GM21390 (cell line): ENCODE data around the gene SPATA3.
"Not testable (repeated sequence)": the region's sequence is repeated elsewhere in the genome, so short reads cannot be mapped to it uniquely, and the experiment has no call there.

Source experiments
- ATAC-seq: cut with Tn5 transposase; IDR thresholded peaks from one replicate; pipeline ENCODE4 v1.9.1; 2021; ENCODE audit not compliant: unreplicated experiment

The SPATA3 gene

GRCh38 chr2:231018184-231018583 is 22.3 kb downstream of the SPATA3 start:
- no peak for ATAC-seq

GRCh38 chr2:231025059-231025458 is 29.1 kb downstream of the SPATA3 start:
- not testable (repeated sequence) for ATAC-seq

GRCh38 chr2:231028889-231029288 is 33.0 kb downstream of the SPATA3 start:
- ATAC-seq, result no peak

- no peak for ATAC-seq
Measured at GRCh38 chr2:231029563-231029962, 33.6 kb downstream of the SPATA3 start.

GRCh38 chr2:231030725-231031124 is 34.8 kb downstream of the SPATA3 start:
- ATAC-seq, result no peak

GRCh38 chr2:231032575-231033140 is 36.7 kb downstream of the SPATA3 start:
- no peak for ATAC-seq

GRCh38 chr2:231033147-231034132 is 37.5 kb downstream of the SPATA3 start:
- no peak for ATAC-seq

- no peak for ATAC-seq
Measured at GRCh38 chr2:231034291-231034882, 38.5 kb downstream of the SPATA3 start.

GRCh38 chr2:231036131-231036530 is 40.2 kb downstream of the SPATA3 start:
- ATAC-seq, result no peak

GRCh38 chr2:231036578-231037106 is 40.7 kb downstream of the SPATA3 start:
- no peak for ATAC-seq

GRCh38 chr2:231037202-231037730 is 41.3 kb downstream of the SPATA3 start, which contains the start of gene C2orf72:
TSS of gene C2orf72 (plus strand) at chr2:231037523. CDS start at chr2:231037566, 43 bp downstream.
- ATAC-seq, result no peak

GRCh38 chr2:231037731-231038482 is 42.0 kb downstream of the SPATA3 start:
- no peak for ATAC-seq

- ATAC-seq, result no peak
Measured at GRCh38 chr2:231038483-231039293, 42.8 kb downstream of the SPATA3 start.

GRCh38 chr2:231039294-231039664 is 43.4 kb downstream of the SPATA3 start:
- no peak for ATAC-seq

GRCh38 chr2:231039821-231040364 is 44.0 kb downstream of the SPATA3 start:
- ATAC-seq, result no peak

- no peak for ATAC-seq
Measured at GRCh38 chr2:231041061-231041689, 45.3 kb downstream of the SPATA3 start.

GRCh38 chr2:231043796-231044195 is 47.9 kb downstream of the SPATA3 start:
- no peak for ATAC-seq

GRCh38 chr2:231046916-231047273 is 51.0 kb downstream of the SPATA3 start:
- ATAC-seq, result no peak

- no peak for ATAC-seq
Measured at GRCh38 chr2:231047274-231047922, 51.5 kb downstream of the SPATA3 start.
